Stomach (tissue), 4 donors: ENCODE measurements around the gene FAU.

ENCODE experiments used
- CTCF ChIP-seq, 7 experiments: fragments of 450-650 bp in 4 of 7; fragments of 200-600 bp in 3 of 7; sonication (generic) in 3 of 7; IDR thresholded peaks; one replicate each; pipeline ENCODE4 v1.5.1; 2016 to 2019; ENCODE audit warnings: antibody characterized with exemption in 7 of 7, control low read depth in 2 of 7, mild to moderate bottlenecking in 1 of 7
- EP300 ChIP-seq: sonication (generic); formaldehyde crosslinking; IDR thresholded peaks from one replicate; pipeline ENCODE4 v1.6.1; 2017; ENCODE audit warnings: antibody characterized with exemption
- POLR2A ChIP-seq, 4 donors: fragments of 450-650 bp; IDR thresholded peaks; one replicate each; pipeline ENCODE4 v1.6.1; 2016; ENCODE audit warnings: antibody characterized with exemption in 4 of 4, control low read depth in 2 of 4, mild to moderate bottlenecking in 1 of 4, moderate library complexity in 1 of 4
- POLR2AphosphoS5 ChIP-seq, 3 donors: sonication (generic); formaldehyde crosslinking; IDR thresholded peaks; one replicate each; pipeline ENCODE4 v1.6.1; 2016; ENCODE audit warnings: antibody characterized with exemption in 3 of 3

GRCh38 chr11:65160643-65161042 lies 38.7 kb upstream of the FAU start:
- TF ChIP-seq CTCF (IDR thresholded peaks at IDR 0.05) (no peak), POLR2AphosphoS5 (IDR thresholded peaks at IDR 0.05) (no peak), EP300 (no peak), POLR2A (IDR thresholded peaks at IDR 0.05) (no peak)
